ENCODE data around the gene PLPP2.
"Not testable (repeated sequence)": the region's sequence is repeated elsewhere in the genome, so short reads cannot be mapped to it uniquely, and the experiment has no call there.

Gene PLPP2

DNA sequence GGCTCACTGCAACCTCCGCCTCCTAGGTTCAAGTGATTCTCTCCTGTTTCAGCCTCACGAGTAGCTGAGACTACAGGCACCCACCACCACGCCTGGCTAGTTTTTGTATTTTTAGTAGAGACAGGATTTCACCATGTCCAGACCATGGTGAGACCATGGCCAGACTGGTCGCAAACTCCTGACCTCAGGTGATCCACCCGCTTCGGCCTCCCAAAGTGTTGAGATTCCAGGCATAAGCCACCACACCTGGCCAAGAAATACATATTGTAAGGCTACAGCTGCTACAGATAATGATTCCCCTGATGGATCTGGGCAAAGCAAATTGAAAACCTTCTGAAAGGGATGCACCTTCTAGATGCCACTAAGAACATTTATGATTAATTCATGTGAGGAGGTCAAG is 17.8 kb downstream of the PLPP2 start:
- Histone ChIP-seq H3K4me1 (ENCODE audit: insufficient read depth, low read length, severe bottlenecking) (no peaks in the 10 kb centered on the region), H3K4me2 (ENCODE audit: low read length) (no peak overlapping the region), H3K36me3 (ENCODE audit: insufficient read depth, low read length) (no peaks in the 10 kb centered on the region), H3K9me2 (ENCODE audit: low read depth, low read length) (no peaks in the 10 kb centered on the region), H4K20me1 (ENCODE audit: insufficient read depth, low read length) (no peaks in the 10 kb centered on the region), H2AFZ (ENCODE audit: low read length) (no peak overlapping the region), H3F3A (ENCODE audit: insufficient read depth, low read length) (no peaks in the 10 kb centered on the region), H3K9me3 (ENCODE audit: low read length) (no peaks in the 10 kb centered on the region), H3K27ac (ENCODE audit: low read depth, low read length, poor library complexity, severe bottlenecking) (no peak overlapping the region), H3K79me2 (ENCODE audit: insufficient read depth, low read length) (no peaks in the 10 kb centered on the region), H3K9ac (ENCODE audit: low read length) (no peak overlapping the region), H3K27me3 (ENCODE audit: insufficient read depth, low read length) (no peaks in the 10 kb centered on the region; the same call in 1 of the 2 replicates), H3K4me3 (ENCODE audit: low read depth, low read length, poor library complexity, severe bottlenecking) (no peak overlapping the region)
- TF ChIP-seq, protein P1, sequence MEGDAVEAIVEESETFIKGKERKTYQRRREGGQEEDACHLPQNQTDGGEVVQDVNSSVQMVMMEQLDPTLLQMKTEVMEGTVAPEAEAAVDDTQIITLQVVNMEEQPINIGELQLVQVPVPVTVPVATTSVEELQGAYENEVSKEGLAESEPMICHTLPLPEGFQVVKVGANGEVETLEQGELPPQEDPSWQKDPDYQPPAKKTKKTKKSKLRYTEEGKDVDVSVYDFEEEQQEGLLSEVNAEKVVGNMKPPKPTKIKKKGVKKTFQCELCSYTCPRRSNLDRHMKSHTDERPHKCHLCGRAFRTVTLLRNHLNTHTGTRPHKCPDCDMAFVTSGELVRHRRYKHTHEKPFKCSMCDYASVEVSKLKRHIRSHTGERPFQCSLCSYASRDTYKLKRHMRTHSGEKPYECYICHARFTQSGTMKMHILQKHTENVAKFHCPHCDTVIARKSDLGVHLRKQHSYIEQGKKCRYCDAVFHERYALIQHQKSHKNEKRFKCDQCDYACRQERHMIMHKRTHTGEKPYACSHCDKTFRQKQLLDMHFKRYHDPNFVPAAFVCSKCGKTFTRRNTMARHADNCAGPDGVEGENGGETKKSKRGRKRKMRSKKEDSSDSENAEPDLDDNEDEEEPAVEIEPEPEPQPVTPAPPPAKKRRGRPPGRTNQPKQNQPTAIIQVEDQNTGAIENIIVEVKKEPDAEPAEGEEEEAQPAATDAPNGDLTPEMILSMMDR (IDR thresholded peaks at IDR 0.05; ENCODE audit: low read length): no peak
- no peak for TF ChIP-seq EZH2 (IDR thresholded peaks at IDR 0.05; ENCODE audit: borderline replicate concordance, low read length)

DNA sequence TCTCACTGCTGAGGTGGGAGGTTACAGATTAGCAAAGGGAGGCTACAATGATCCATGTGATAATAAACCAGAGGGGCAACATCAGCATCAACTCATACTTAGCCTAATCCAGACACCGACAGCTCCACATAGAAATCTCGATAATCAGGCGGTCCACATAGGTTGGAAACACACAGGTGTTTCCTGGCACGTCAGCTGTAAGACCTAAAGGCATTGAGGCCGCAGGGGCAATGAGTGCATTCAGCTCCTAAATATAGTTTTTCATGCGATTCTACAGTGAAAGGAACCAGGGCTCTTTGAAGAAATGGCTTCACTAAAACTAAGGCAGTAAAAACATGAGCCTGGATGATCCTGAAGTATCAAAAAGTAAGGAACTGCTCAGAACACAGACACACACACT is 19.3 kb downstream of the PLPP2 start:
- TF ChIP-seq, protein P1 (IDR thresholded peaks at IDR 0.05; ENCODE audit: low read length): no peak
- TF ChIP-seq EZH2 (IDR thresholded peaks at IDR 0.05; ENCODE audit: borderline replicate concordance, low read length): no peak
- peaks cover 4% of the 10 kb centered on the region for H3K4me1 ChIP-seq (ENCODE audit: insufficient read depth, low read length, severe bottlenecking)
- H3K27ac ChIP-seq (ENCODE audit: low read depth, low read length, poor library complexity, severe bottlenecking): no peak overlapping the region
- no peaks in the 10 kb centered on the region for H3K27me3 ChIP-seq (ENCODE audit: insufficient read depth, low read length)
- H4K20me1 ChIP-seq (ENCODE audit: insufficient read depth, low read length): no peaks in the 10 kb centered on the region
- no peaks in the 10 kb centered on the region for H3F3A ChIP-seq (ENCODE audit: insufficient read depth, low read length)
- H3K36me3 ChIP-seq (ENCODE audit: insufficient read depth, low read length): no peaks in the 10 kb centered on the region
- no peak overlapping the region for H3K4me3 ChIP-seq (ENCODE audit: low read depth, low read length, poor library complexity, severe bottlenecking)
- no peaks in the 10 kb centered on the region for H3K9me3 ChIP-seq (ENCODE audit: low read length)
- H3K79me2 ChIP-seq (ENCODE audit: insufficient read depth, low read length): no peaks in the 10 kb centered on the region
- no peaks in the 10 kb centered on the region for H3K9me2 ChIP-seq (ENCODE audit: low read depth, low read length)
- H3K9ac ChIP-seq (ENCODE audit: low read length): no peak overlapping the region
- H2AFZ ChIP-seq (ENCODE audit: low read length): no peak overlapping the region
- no peak overlapping the region for H3K4me2 ChIP-seq (ENCODE audit: low read length)

DNA sequence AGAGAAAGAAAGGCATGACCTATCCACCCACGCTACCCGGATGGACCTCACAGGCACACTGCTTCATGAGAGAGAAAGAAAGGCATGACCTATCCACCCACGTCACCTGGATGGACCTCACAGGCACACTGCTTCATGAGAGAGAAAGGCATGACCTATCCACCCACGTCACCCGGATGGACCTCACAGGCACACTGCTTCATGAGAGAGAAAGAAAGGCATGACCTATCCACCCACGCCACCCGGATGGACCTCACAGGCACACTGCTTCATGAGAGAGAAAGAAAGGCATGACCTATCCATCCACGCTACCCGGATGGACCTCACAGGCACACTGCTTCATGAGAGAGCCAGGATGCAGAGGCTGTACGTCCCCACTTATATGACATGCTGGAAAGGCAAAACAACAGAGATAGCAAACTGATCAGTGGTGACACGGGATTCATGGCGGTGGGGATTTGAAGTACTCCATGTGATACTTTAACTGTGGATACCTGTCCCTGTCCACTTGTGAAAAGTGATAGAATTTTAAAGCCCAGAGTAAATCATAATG is 20.4 kb downstream of the PLPP2 start:
- not testable (repeated sequence) for H3K27ac ChIP-seq (ENCODE audit: low read depth, low read length, poor library complexity, severe bottlenecking); H3K79me2 ChIP-seq (ENCODE audit: insufficient read depth, low read length); H2AFZ ChIP-seq (ENCODE audit: low read length); H3K36me3 ChIP-seq (ENCODE audit: insufficient read depth, low read length); H3F3A ChIP-seq (ENCODE audit: insufficient read depth, low read length); H3K4me3 ChIP-seq (ENCODE audit: low read depth, low read length, poor library complexity, severe bottlenecking); H3K4me2 ChIP-seq (ENCODE audit: low read length); H4K20me1 ChIP-seq (ENCODE audit: insufficient read depth, low read length); H3K4me1 ChIP-seq (ENCODE audit: insufficient read depth, low read length, severe bottlenecking); H3K9ac ChIP-seq (ENCODE audit: low read length); H3K9me3 ChIP-seq (ENCODE audit: low read length); H3K9me2 ChIP-seq (ENCODE audit: low read depth, low read length); H3K27me3 ChIP-seq (ENCODE audit: insufficient read depth, low read length)

DNA sequence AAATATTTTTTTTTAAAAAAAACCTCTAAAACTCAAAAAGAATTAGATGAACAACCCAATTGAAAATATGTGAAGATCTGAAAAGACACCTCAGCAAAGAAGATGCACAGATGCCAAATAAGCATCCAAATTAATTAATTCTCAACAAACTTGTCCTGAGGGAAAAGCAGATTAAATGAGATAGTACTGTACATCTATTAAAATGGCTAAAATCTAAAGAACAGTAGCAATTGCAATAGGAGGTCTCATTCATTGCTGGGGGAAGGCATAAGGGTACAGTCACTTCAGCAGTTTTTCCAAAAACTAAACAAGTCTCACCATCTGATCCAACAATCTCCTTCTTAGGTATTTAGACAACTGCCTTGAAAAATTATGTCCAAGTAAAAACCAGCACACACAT is 22.0 kb downstream of the PLPP2 start:
- Histone ChIP-seq H3K9me2 (ENCODE audit: low read depth, low read length) (no peaks in the 10 kb centered on the region), H3K4me1 (ENCODE audit: insufficient read depth, low read length, severe bottlenecking) (peaks cover 4% of the 10 kb centered on the region), H3K4me2 (ENCODE audit: low read length) (no peak overlapping the region), H3K9me3 (ENCODE audit: low read length) (no peaks in the 10 kb centered on the region), H3K27ac (ENCODE audit: low read depth, low read length, poor library complexity, severe bottlenecking) (no peak overlapping the region), H3K27me3 (ENCODE audit: insufficient read depth, low read length) (no peaks in the 10 kb centered on the region), H3K79me2 (ENCODE audit: insufficient read depth, low read length) (no peaks in the 10 kb centered on the region), H3K9ac (ENCODE audit: low read length) (no peak overlapping the region), H3K4me3 (ENCODE audit: low read depth, low read length, poor library complexity, severe bottlenecking) (no peak overlapping the region), H3F3A (ENCODE audit: insufficient read depth, low read length) (no peaks in the 10 kb centered on the region), H4K20me1 (ENCODE audit: insufficient read depth, low read length) (no peaks in the 10 kb centered on the region), H2AFZ (ENCODE audit: low read length) (no peak overlapping the region), H3K36me3 (ENCODE audit: insufficient read depth, low read length) (no peaks in the 10 kb centered on the region)
- TF ChIP-seq, protein P1 (IDR thresholded peaks at IDR 0.05; ENCODE audit: low read length): no peak
- TF ChIP-seq EZH2 (IDR thresholded peaks at IDR 0.05; ENCODE audit: borderline replicate concordance, low read length): no peak

Data from OCI-LY1 (cell line).